AG10803 (cell line): ENCODE results near the gene SNRPA.

ENCODE experiments used
- DNase-seq: peaks from one replicate; pipeline ENCODE4 v3.0.0; 2010; ENCODE audit warnings: low read depth
- H3K4me3 ChIP-seq: 2 replicates; pipeline ENCODE4 v1.5.1; 2011; ENCODE audit warnings: mild to moderate bottlenecking, low read length, control low read depth
- CTCF ChIP-seq: conservative IDR thresholded peaks from 2 replicates; pipeline ENCODE4 v1.5.1; 2011; ENCODE audit warnings: mild to moderate bottlenecking, low read length, control low read depth, inconsistent platforms

SNRPA gene

DNA sequence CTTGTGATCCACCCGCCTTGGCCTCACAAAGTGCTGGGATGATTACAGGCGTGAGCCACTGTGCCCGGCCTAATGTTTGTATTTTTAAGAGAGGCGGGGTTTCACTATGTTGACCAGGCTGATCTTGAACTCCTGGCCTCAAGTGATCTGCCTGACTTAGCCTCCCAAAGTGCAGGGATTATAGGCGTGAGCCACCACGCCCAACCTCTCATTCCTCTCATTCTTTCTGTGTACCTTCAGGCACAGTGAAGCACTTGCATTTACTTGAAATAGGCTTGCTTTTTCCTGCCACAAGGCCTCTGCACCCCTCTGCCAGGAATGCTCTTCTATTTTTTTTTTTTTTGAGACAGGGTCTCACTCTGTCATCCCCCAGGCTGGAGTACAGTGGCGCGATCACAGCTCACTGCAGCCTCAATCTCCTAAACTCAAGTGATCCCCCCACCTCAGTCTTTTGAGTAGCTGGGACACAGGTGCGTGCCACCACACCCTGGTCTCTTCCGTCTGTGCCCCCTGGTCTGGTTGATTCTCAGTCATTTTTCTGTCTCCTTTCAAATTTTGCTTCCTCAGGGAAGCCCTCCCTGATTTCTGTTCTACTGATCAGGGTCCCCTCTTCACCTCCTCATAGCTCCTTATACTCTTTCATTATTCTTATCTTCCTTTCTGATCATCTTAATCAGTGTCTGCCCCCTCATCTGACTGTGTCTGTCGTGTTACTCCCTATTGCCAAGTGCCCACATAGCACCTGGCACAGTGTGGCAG, 15.8 kb upstream of the SNRPA start:
- no peak for DNase-seq
- H3K4me3 ChIP-seq = no peak overlapping the region
- no peak for TF ChIP-seq CTCF

DNA sequence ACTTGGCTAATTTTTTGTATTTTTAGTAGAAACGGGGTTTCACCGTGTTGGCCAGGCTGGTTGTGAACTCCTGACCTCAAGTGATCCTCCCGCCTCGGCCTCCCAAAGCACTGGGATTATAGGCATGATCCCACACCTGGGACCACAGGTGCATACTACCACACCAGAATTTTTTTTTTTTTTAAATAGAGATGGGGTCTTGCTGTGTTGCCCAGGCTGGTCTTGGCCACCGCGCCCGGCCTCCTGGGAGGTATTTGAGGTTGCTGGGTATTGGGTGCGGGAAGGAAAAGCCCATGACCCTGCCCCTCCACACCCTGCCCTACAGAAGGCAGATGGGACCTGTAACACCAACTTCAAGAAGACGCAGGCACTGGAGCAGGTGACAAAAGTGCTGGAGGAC, 14.3 kb upstream of the SNRPA start:
- no peak for TF ChIP-seq CTCF
- H3K4me3 ChIP-seq = no peak overlapping the region
- no peak for DNase-seq

DNA sequence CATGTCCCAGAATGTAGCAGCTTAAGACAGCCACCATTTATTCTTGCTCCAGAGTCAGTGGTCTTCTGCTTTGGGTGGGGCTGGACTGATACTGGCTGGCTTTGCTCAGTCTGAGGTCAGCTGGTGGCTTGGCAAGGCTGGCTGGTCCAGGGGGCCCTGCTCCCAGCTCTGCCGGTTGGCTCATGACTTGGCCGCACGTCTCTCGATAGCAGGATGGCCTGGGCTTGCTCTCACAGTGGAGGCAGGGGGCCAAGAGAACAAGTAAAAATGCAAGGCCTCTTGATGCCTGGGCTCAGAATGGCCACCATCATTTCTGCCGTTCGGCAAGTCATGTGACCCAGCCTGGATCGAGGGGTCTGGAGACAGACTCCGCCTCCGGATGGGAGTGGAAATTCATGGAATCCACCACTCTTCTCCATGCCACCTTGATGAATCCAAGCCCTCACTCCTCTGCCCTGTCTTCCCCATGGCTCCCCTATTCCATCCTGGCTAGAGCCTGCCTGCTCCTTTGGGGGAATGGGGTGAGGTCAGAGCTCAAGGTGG, 13.8 kb upstream of the SNRPA start:
- no peak for TF ChIP-seq CTCF
- H3K4me3 ChIP-seq = no peak overlapping the region
- no peak for DNase-seq

- no peak overlapping the region for H3K4me3 ChIP-seq
- no peak for TF ChIP-seq CTCF
- no peak for DNase-seq
Measured at GRCh38 chr19:40739030-40739839, 11.8 kb upstream of the SNRPA start.

DNA sequence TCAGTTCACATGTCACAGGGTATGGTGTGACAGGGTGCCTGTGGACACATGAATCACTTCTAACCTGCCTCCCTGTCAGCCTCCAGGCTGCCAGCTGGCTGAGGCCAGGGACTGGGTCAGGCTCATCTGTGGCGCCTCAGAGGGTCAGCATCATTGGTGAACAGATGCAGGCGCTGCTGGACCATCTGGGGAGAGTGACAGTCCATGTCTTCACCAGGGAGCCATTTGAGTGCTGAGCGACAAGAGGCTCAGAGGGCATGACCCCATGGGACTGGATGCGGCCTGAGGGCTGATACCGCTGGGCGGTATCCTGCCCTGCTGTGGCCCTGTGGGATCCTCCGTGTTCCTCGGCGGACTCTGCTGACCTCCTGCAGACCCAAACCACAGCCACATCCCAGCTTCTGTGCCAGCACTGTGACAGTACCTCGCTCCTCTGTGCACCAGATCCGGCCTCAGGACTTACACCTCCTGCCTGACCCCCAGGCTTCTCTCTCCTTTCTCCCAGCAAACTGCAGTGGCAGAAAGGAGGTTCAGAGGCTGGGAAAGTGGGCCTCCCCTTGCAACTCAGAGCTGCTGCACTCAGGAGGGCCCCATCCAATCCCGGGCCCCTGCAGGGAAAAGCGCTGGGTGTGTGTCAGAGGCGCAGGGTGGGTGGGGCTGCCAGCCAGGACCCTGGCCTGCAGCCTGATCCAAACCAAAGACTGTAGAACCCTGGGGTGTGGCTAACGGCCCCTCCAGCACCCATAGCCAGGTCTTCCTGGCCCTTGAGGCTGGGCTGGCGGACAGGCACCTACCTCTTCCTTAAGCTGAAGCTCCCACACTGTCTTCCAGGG, 10.9 kb upstream of the SNRPA start:
- no peak for TF ChIP-seq CTCF
- H3K4me3 ChIP-seq = no peak overlapping the region
- peak; percentile 1 for DNase-seq

GRCh38 chr19:40740747-40741146, 10.3 kb upstream of the SNRPA start:
- H3K4me3 ChIP-seq = no peak overlapping the region
- TF ChIP-seq CTCF = no peak
- peak; percentile 85 for DNase-seq
